HEK293T (cell line): Measurements from ENCODE around the gene AIFM1.

Experiments
- ARNT ChIP-seq: fragments of 450-650 bp; IDR thresholded peaks from 2 replicates; pipeline ENCODE4 v1.6.1; 2017; ENCODE audit warnings: mild to moderate bottlenecking
- BHLHE40 ChIP-seq: fragments of 450-650 bp; IDR thresholded peaks from 2 replicates; pipeline ENCODE4 v1.6.1; 2016; ENCODE audit warnings: mild to moderate bottlenecking, moderate library complexity, borderline replicate concordance
- CTBP1 ChIP-seq: fragments of 450-650 bp; IDR thresholded peaks from 2 replicates; pipeline ENCODE4 v1.6.1; 2016; ENCODE audit warnings: borderline replicate concordance
- FOXA1 ChIP-seq: fragments of 450-650 bp; IDR thresholded peaks from 2 replicates; pipeline ENCODE4 v1.6.1; 2016; ENCODE audit warnings: mild to moderate bottlenecking
- FOXM1 ChIP-seq: fragments of 450-650 bp; IDR thresholded peaks from 2 replicates; pipeline ENCODE4 v1.6.1; 2017; ENCODE audit warnings: mild to moderate bottlenecking, borderline replicate concordance
- HDGF ChIP-seq: fragments of 450-650 bp; IDR thresholded peaks from 2 replicates; pipeline ENCODE4 v1.6.1; 2017; ENCODE audit warnings: antibody characterized with exemption, borderline replicate concordance
- NFRKB ChIP-seq: fragments of 450-650 bp; IDR thresholded peaks from 2 replicates; pipeline ENCODE4 v1.6.1; 2016; ENCODE audit warnings: mild to moderate bottlenecking, moderate library complexity
- SP1 ChIP-seq: fragments of 450-650 bp; IDR thresholded peaks from 2 replicates; pipeline ENCODE4 v1.6.1; 2017
- SUZ12 ChIP-seq: fragments of 450-650 bp; IDR thresholded peaks from 2 replicates; pipeline ENCODE4 v1.6.1; 2016; ENCODE audit warnings: mild to moderate bottlenecking
- TARDBP ChIP-seq: fragments of 450-650 bp; IDR thresholded peaks from 2 replicates; pipeline ENCODE4 v1.6.1; 2016

DNA sequence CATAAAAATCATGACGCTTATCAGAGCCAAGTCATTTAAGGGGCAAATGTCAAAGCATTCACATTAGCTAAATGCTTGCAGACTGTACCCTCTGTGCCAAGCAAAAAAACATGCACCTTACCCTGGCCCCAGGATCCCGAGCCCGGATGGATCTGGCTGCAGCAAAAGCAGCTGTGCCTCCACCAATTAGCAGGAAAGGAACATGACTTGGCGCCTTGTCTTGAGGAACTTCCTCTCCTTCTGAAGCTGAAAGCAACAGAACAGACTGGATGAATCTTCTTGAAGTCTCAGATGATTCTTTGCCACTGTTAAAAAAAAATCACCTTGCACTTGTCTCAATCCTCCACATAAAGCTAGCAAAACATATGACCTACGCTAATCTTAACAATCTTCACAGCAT is 18.0 kb downstream of the AIFM1 start:
- TF ChIP-seq ARNT: no peak
- TF ChIP-seq FOXA1: no peak
- TF ChIP-seq TARDBP: no peak
- no peak for TF ChIP-seq FOXM1
- no peak for TF ChIP-seq SUZ12
- no peak for TF ChIP-seq SP1
- no peak for TF ChIP-seq CTBP1
- no peak for TF ChIP-seq NFRKB
- no peak for TF ChIP-seq BHLHE40
- no peak for TF ChIP-seq HDGF
